ENCODE results near the gene AMY2A.
"Not testable (repeated sequence)": the region's sequence is repeated elsewhere in the genome, so short reads cannot be mapped to it uniquely, and the experiment has no call there.

Gene AMY2A

GRCh38 chr1:103616994-103617477 lies at the start of gene AMY2A:
Gene AMY2A (plus strand): TSS chr1:103617427. CDS start chr1:103617441, 14 bp downstream.
- H3K9me3 ChIP-seq (ENCODE audit: control insufficient read depth, low read length); H3K4me3 ChIP-seq (ENCODE audit: low read length); H3K36me3 ChIP-seq (ENCODE audit: control insufficient read depth, insufficient read depth, low read length, severe bottlenecking); H3K4me1 ChIP-seq (ENCODE audit: control insufficient read depth, insufficient read depth, low read length); H3K9ac ChIP-seq (ENCODE audit: low read length); DNase-seq (ENCODE audit: low read depth); H3K27me3 ChIP-seq (replicated peaks; ENCODE audit: control insufficient read depth, insufficient read depth, low read length): not testable (repeated sequence)

DNA sequence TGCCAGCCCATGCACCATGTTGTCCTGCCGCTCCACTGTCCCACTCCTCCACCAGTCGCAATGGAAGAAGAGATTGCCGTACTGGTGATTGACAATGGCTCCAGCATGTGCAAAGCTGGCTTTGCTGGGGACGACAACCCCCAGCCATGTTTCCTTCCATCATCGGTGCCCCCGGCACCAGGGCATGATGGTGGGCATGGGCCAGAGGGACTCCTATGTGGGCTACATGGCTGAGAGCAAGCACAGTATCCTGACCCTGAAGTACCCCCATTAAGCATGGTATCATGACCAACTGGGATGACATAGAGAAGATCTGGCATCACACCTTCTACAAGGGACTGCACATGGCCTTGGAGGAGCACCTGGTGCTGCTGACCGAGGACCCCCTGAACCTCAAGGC lies 47.7 kb upstream of the AMY2A start:
- no peak for DNase-seq (ENCODE audit: low read depth)
- H3K4me1 ChIP-seq (ENCODE audit: control insufficient read depth, insufficient read depth, low read length) = no peaks in the 10 kb centered on the region

GRCh38 chr1:103571289-103571688 lies 45.9 kb upstream of the AMY2A start, which contains the start of gene AMY2B:
Gene AMY2B (plus strand): TSS chr1:103571589. CDS start chr1:103571603, 14 bp downstream.
- H3K4me3 ChIP-seq (ENCODE audit: low read length); H3K9ac ChIP-seq (ENCODE audit: low read length); H3K4me1 ChIP-seq (ENCODE audit: control insufficient read depth, insufficient read depth, low read length); H3K9me3 ChIP-seq (ENCODE audit: control insufficient read depth, low read length); H3K27me3 ChIP-seq (replicated peaks; ENCODE audit: control insufficient read depth, insufficient read depth, low read length); DNase-seq (ENCODE audit: low read depth): not testable (repeated sequence)
- H3K36me3 ChIP-seq (ENCODE audit: control insufficient read depth, insufficient read depth, low read length, severe bottlenecking) = peaks cover 22% of the 10 kb centered on the region

More for the DNA sequence above, 47.7 kb upstream of the AMY2A start:
- Histone ChIP-seq H3K36me3 (ENCODE audit: control insufficient read depth, insufficient read depth, low read length, severe bottlenecking) (peaks cover 22% of the 10 kb centered on the region), H3K27me3 (replicated peaks; ENCODE audit: control insufficient read depth, insufficient read depth, low read length) (no peaks in the 10 kb centered on the region), H3K9me3 (ENCODE audit: control insufficient read depth, low read length) (no peaks in the 10 kb centered on the region), H3K4me3 (ENCODE audit: low read length) (no peak overlapping the region), H3K9ac (ENCODE audit: low read length) (no peak overlapping the region)

DNA sequence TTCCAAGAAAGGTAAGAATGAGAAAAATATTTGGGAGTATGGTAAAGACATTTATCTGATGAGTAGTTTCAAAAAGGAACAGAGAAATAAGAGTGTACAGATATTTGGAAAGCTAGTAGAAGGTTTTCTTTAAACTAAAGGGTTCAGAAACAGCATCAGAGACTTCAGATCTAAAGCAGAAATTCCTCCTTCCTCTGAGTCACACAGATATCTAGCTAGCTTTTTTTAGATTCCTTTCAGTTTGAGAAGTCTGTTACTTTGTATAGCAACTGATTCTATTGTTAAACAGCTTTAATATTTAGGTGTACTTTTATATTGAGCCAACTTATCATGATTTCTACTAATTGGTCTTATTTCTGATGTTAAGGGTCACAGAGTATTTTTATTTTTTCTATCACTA lies 41.2 kb upstream of the AMY2A start:
- Histone ChIP-seq H3K9me3 (ENCODE audit: control insufficient read depth, low read length) (no peaks in the 10 kb centered on the region), H3K4me1 (ENCODE audit: control insufficient read depth, insufficient read depth, low read length) (no peaks in the 10 kb centered on the region), H3K27me3 (replicated peaks; ENCODE audit: control insufficient read depth, insufficient read depth, low read length) (no peaks in the 10 kb centered on the region), H3K36me3 (ENCODE audit: control insufficient read depth, insufficient read depth, low read length, severe bottlenecking) (peaks cover 5% of the 10 kb centered on the region), H3K4me3 (ENCODE audit: low read length) (no peak overlapping the region), H3K9ac (ENCODE audit: low read length) (no peak overlapping the region)
- DNase-seq (ENCODE audit: low read depth) = peak; percentile 20

DNA sequence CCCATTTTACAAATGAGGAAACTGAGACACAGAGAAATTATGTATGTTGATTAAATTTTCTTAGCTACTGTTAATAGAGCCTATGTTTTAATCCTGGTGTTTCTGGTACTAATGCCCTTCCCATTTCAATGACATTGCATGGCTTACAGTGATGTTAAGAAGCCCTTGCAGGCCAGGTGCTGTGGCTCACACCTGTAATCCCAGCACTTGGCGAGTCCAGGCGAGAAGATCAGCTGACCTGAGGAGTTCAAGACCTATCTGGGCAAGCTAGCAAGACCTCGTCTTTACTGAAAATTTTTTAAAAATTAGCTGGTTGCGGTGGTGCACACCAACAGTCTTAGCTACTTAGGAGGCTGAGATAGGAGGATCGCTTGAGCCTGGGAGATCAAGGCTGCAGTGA lies 40.4 kb upstream of the AMY2A start:
- not testable (repeated sequence) for H3K9me3 ChIP-seq (ENCODE audit: control insufficient read depth, low read length); H3K27me3 ChIP-seq (replicated peaks; ENCODE audit: control insufficient read depth, insufficient read depth, low read length); DNase-seq (ENCODE audit: low read depth); H3K9ac ChIP-seq (ENCODE audit: low read length); H3K4me1 ChIP-seq (ENCODE audit: control insufficient read depth, insufficient read depth, low read length); H3K4me3 ChIP-seq (ENCODE audit: low read length); H3K36me3 ChIP-seq (ENCODE audit: control insufficient read depth, insufficient read depth, low read length, severe bottlenecking)

DNA sequence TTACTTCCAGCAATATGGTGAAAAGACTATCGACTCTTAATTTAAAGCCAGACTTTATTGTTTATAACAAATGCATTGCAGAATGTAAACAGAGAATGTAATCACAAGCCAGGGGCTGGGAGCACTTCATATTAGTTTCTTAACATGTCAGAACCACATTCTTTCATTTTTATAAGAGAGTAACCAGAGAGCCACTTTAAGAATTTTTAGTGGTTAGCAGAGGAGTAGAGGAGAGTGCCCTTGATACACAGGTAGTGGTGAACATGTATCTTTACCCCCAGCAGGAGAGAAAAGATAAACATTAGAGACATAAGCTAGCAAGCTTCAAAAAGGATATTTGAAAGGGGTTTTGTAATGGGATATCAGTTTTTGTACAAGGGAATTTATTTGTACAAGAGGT lies 34.8 kb upstream of the AMY2A start:
- H3K4me3 ChIP-seq (ENCODE audit: low read length) = no peak overlapping the region
- H3K4me1 ChIP-seq (ENCODE audit: control insufficient read depth, insufficient read depth, low read length) = no peaks in the 10 kb centered on the region
- H3K36me3 ChIP-seq (ENCODE audit: control insufficient read depth, insufficient read depth, low read length, severe bottlenecking) = peaks cover 5% of the 10 kb centered on the region
- no peaks in the 10 kb centered on the region for H3K27me3 ChIP-seq (replicated peaks; ENCODE audit: control insufficient read depth, insufficient read depth, low read length)
- peak; percentile 3 for DNase-seq (ENCODE audit: low read depth)
- H3K9me3 ChIP-seq (ENCODE audit: control insufficient read depth, low read length) = no peaks in the 10 kb centered on the region
- no peak overlapping the region for H3K9ac ChIP-seq (ENCODE audit: low read length)

- no peak for DNase-seq (ENCODE audit: low read depth)
- peaks cover 3% of the 10 kb centered on the region for H3K9me3 ChIP-seq (ENCODE audit: control insufficient read depth, low read length)
- no peaks in the 10 kb centered on the region for H3K27me3 ChIP-seq (replicated peaks; ENCODE audit: control insufficient read depth, insufficient read depth, low read length)
- no peaks in the 10 kb centered on the region for H3K36me3 ChIP-seq (ENCODE audit: control insufficient read depth, insufficient read depth, low read length, severe bottlenecking)
- no peaks in the 10 kb centered on the region for H3K4me1 ChIP-seq (ENCODE audit: control insufficient read depth, insufficient read depth, low read length)
- H3K9ac ChIP-seq (ENCODE audit: low read length) = no peak overlapping the region
- H3K4me3 ChIP-seq (ENCODE audit: low read length) = no peak overlapping the region
These were observed 33.3 kb upstream of the AMY2A start for GRCh38 chr1:103583887-103584286.

GRCh38 chr1:103584537-103584936 lies 32.7 kb upstream of the AMY2A start:
- Histone ChIP-seq H3K36me3 (ENCODE audit: control insufficient read depth, insufficient read depth, low read length, severe bottlenecking) (no peaks in the 10 kb centered on the region), H3K4me1 (ENCODE audit: control insufficient read depth, insufficient read depth, low read length) (no peaks in the 10 kb centered on the region), H3K4me3 (ENCODE audit: low read length) (no peak overlapping the region), H3K27me3 (replicated peaks; ENCODE audit: control insufficient read depth, insufficient read depth, low read length) (no peaks in the 10 kb centered on the region), H3K9me3 (ENCODE audit: control insufficient read depth, low read length) (peaks cover 3% of the 10 kb centered on the region), H3K9ac (ENCODE audit: low read length) (no peak overlapping the region)
- DNase-seq (ENCODE audit: low read depth) = no peak

DNA sequence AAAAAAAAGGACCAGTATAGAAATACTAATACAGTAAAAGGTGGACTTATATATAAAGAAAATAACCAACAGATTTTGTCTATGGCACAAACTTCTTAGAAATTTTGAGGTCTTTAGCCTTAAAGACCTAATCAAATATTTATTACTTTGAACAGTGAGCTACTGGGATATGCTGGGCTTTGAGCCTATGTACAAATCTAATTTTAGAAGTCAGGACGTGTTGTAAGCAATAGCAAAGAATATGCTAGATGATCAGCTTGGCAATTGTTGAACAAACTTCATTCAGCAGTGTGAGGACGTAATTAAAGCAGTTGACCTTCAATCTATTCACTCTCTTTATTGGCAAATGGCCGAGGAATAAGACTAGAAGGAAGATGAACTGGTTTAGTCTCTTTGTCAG lies 14.5 kb upstream of the AMY2A start:
- H3K4me1 ChIP-seq (ENCODE audit: control insufficient read depth, insufficient read depth, low read length); H3K4me3 ChIP-seq (ENCODE audit: low read length); H3K9ac ChIP-seq (ENCODE audit: low read length); H3K36me3 ChIP-seq (ENCODE audit: control insufficient read depth, insufficient read depth, low read length, severe bottlenecking); H3K9me3 ChIP-seq (ENCODE audit: control insufficient read depth, low read length); H3K27me3 ChIP-seq (replicated peaks; ENCODE audit: control insufficient read depth, insufficient read depth, low read length); DNase-seq (ENCODE audit: low read depth): not testable (repeated sequence)

DNA sequence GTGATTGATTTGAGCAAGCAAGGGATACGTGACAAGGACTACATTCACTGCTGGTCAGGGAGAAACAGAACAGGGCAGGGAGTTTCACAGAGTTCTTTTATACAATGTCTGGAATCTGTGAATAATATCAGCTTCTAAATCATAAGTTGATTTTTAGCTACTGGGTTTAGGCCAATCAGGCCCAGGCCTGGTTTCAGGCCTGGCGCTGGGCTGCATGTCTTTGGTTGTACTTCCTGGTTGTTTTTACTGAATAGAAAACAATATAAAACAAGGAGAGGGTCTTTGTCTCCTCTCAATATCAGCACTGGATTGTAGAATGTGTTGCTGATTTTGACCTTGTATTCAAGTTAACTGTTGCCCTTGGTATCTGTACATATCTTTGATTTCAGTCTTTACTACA lies 865 bp upstream of the AMY2A start:
- Histone ChIP-seq H3K36me3 (ENCODE audit: control insufficient read depth, insufficient read depth, low read length, severe bottlenecking) (no peaks in the 10 kb centered on the region), H3K4me3 (ENCODE audit: low read length) (no peak overlapping the region), H3K4me1 (ENCODE audit: control insufficient read depth, insufficient read depth, low read length) (no peaks in the 10 kb centered on the region), H3K9ac (ENCODE audit: low read length) (no peak overlapping the region), H3K27me3 (replicated peaks; ENCODE audit: control insufficient read depth, insufficient read depth, low read length) (no peaks in the 10 kb centered on the region), H3K9me3 (ENCODE audit: control insufficient read depth, low read length) (no peaks in the 10 kb centered on the region)
- DNase-seq (ENCODE audit: low read depth) = no peak

GRCh38 chr1:103627436-103627835 lies 10.2 kb downstream of the AMY2A start:
- not testable (repeated sequence) for H3K27me3 ChIP-seq (replicated peaks; ENCODE audit: control insufficient read depth, insufficient read depth, low read length); H3K9ac ChIP-seq (ENCODE audit: low read length); H3K9me3 ChIP-seq (ENCODE audit: control insufficient read depth, low read length); H3K4me1 ChIP-seq (ENCODE audit: control insufficient read depth, insufficient read depth, low read length); DNase-seq (ENCODE audit: low read depth); H3K36me3 ChIP-seq (ENCODE audit: control insufficient read depth, insufficient read depth, low read length, severe bottlenecking); H3K4me3 ChIP-seq (ENCODE audit: low read length)

GRCh38 chr1:103641194-103641593 lies 24.0 kb downstream of the AMY2A start:
- not testable (repeated sequence) for H3K9me3 ChIP-seq (ENCODE audit: control insufficient read depth, low read length); H3K4me3 ChIP-seq (ENCODE audit: low read length); H3K36me3 ChIP-seq (ENCODE audit: control insufficient read depth, insufficient read depth, low read length, severe bottlenecking); H3K9ac ChIP-seq (ENCODE audit: low read length); H3K4me1 ChIP-seq (ENCODE audit: control insufficient read depth, insufficient read depth, low read length); DNase-seq (ENCODE audit: low read depth); H3K27me3 ChIP-seq (replicated peaks; ENCODE audit: control insufficient read depth, insufficient read depth, low read length)

Measured in adipocyte (in vitro differentiated cells).